Lower lobe of right lung (tissue), 2 donors: ENCODE data around the gene HAUS3. TPM values are rescaled to one million over a fixed set of nuclear protein-coding genes. Genes with fewer than 3 reads are reported as not detected.

ENCODE experiments used
- ATAC-seq, 2 donors: fragments of 200-7000 bp; cut with Tn5 transposase; one replicate each; pipeline ENCODE4 v1.9.1; 2020 to 2022; ENCODE audit warnings: mild to moderate bottlenecking in 2 of 2, moderate library complexity in 2 of 2
- DNase-seq: peaks from one replicate; pipeline ENCODE4 v3.0.0-alpha.2; 2020
- H3K27ac ChIP-seq: fragments of 200-600 bp; one replicate; pipeline ENCODE4 v1.8.0; 2022
- H3K27me3 ChIP-seq: fragments of 200-600 bp; one replicate; pipeline ENCODE4 v1.8.0; 2022; ENCODE audit warnings: low read depth
- H3K36me3 ChIP-seq: fragments of 200-600 bp; one replicate; pipeline ENCODE4 v1.8.0; 2022; ENCODE audit warnings: mild to moderate bottlenecking
- H3K4me1 ChIP-seq: fragments of 200-600 bp; one replicate; pipeline ENCODE4 v1.8.0; 2022
- H3K4me3 ChIP-seq: fragments of 200-600 bp; one replicate; pipeline ENCODE4 v1.8.0; 2022; ENCODE audit warnings: mild to moderate bottlenecking
- H3K9me3 ChIP-seq: fragments of 200-600 bp; one replicate; pipeline ENCODE4 v1.8.0; 2022
- CTCF ChIP-seq: fragments of 200-600 bp; IDR thresholded peaks from one replicate; pipeline ENCODE4 v1.8.0; 2022; ENCODE audit warnings: antibody characterized with exemption, mild to moderate bottlenecking
- intact Hi-C: fragments of 100-400 bp; cut with DNase I; formaldehyde crosslinking; loops from one replicate; pipeline ENCODE4 v1.11.0; 2022
- total RNA-seq: library from RNA; stranded (reverse); fragmentation: NEBNext Ultra II Directional; extraction: Animal tissue kit (Norgen Biotek cat#: 25700); gene quantifications from one replicate; pipeline ENCODE4 v1.2.1, GENCODE V29; 2021
- donor health status: DM: no; HTN: yes; CAD: no; lungs with severe emphysema.

The HAUS3 gene
- total RNA-seq, 1 donor from 2014 or later = 12.3 TPM

- no peaks in the 10 kb centered on the region for H3K9me3 ChIP-seq
- no peak for TF ChIP-seq CTCF
- H3K27me3 ChIP-seq = no peaks in the 10 kb centered on the region
- ATAC-seq (no peak), DNase-seq (no peak)
- H3K4me3 ChIP-seq = no peak overlapping the region
- H3K27ac ChIP-seq = no peak overlapping the region
- intact Hi-C loops = no loop called here
- H3K36me3 ChIP-seq = no peaks in the 10 kb centered on the region
- H3K4me1 ChIP-seq = peaks cover 33% of the 10 kb centered on the region
Measured at GRCh38 chr4:2267320-2267811, 25.4 kb upstream of the HAUS3 start.

GRCh38 chr4:2266821-2267220 lies 24.9 kb upstream of the HAUS3 start:
- TF ChIP-seq CTCF = no peak
- Histone ChIP-seq H3K36me3 (no peaks in the 10 kb centered on the region), H3K9me3 (no peaks in the 10 kb centered on the region), H3K27me3 (no peaks in the 10 kb centered on the region), H3K4me3 (no peak overlapping the region), H3K27ac (no peak overlapping the region), H3K4me1 (peaks cover 33% of the 10 kb centered on the region)
- ATAC-seq (no peak), DNase-seq (no peak)
- intact Hi-C loops = no loop called here

GRCh38 chr4:2266181-2266580 lies 24.3 kb upstream of the HAUS3 start:
- Histone ChIP-seq H3K36me3 (no peaks in the 10 kb centered on the region), H3K27me3 (no peaks in the 10 kb centered on the region), H3K9me3 (no peaks in the 10 kb centered on the region), H3K27ac (peak overlapping the region; percentile 58), H3K4me3 (no peak overlapping the region), H3K4me1 (peaks cover 33% of the 10 kb centered on the region)
- intact Hi-C loops = no loop called here
- TF ChIP-seq CTCF = no peak
- DNase-seq = no peak
- ATAC-seq = no peak

- no peak for TF ChIP-seq CTCF
- Histone ChIP-seq H3K36me3 (no peaks in the 10 kb centered on the region), H3K4me3 (peak overlapping the region; percentile 0), H3K4me1 (peaks cover 38% of the 10 kb centered on the region), H3K9me3 (no peaks in the 10 kb centered on the region), H3K27me3 (no peaks in the 10 kb centered on the region), H3K27ac (peak overlapping the region; percentile 58)
- intact Hi-C loops = no loop called here
- ATAC-seq (no peak), DNase-seq (peak; percentile 38)
Measured at GRCh38 chr4:2265113-2266110, 23.5 kb upstream of the HAUS3 start.

- TF ChIP-seq CTCF = no peak
- peak; percentile 46 for DNase-seq
- no peak overlapping the region for H3K4me3 ChIP-seq
- H3K27me3 ChIP-seq = no peaks in the 10 kb centered on the region
- H3K4me1 ChIP-seq = peaks cover 47% of the 10 kb centered on the region
- no peak overlapping the region for H3K27ac ChIP-seq
- intact Hi-C loops = no loop called here
- H3K36me3 ChIP-seq = no peaks in the 10 kb centered on the region
- no peak for ATAC-seq
- H3K9me3 ChIP-seq = no peaks in the 10 kb centered on the region
Measured at GRCh38 chr4:2264481-2265041, 22.6 kb upstream of the HAUS3 start.
